Suprapubic skin (tissue), 3 donors: ENCODE results near the gene TBC1D1.

Experiments
- EP300 ChIP-seq: sonication (generic); formaldehyde crosslinking; IDR thresholded peaks from one replicate; pipeline ENCODE4 v1.6.1; 2017; ENCODE audit warnings: antibody characterized with exemption
- TF ChIP-seq, protein P1 (sequence below), 2 donors: fragments of 200-600 bp in 1 of 2; fragments of 450-650 bp in 1 of 2; sonication (generic) in 1 of 2; IDR thresholded peaks; one replicate each; pipeline ENCODE4 v1.5.1; 2016 to 2019; ENCODE audit warnings: antibody characterized with exemption in 2 of 2, mild to moderate bottlenecking in 1 of 2, moderate library complexity in 1 of 2

GRCh38 chr4:37891260-37892159, 626 bp downstream of the TBC1D1 start:
- TF ChIP-seq, protein P1, sequence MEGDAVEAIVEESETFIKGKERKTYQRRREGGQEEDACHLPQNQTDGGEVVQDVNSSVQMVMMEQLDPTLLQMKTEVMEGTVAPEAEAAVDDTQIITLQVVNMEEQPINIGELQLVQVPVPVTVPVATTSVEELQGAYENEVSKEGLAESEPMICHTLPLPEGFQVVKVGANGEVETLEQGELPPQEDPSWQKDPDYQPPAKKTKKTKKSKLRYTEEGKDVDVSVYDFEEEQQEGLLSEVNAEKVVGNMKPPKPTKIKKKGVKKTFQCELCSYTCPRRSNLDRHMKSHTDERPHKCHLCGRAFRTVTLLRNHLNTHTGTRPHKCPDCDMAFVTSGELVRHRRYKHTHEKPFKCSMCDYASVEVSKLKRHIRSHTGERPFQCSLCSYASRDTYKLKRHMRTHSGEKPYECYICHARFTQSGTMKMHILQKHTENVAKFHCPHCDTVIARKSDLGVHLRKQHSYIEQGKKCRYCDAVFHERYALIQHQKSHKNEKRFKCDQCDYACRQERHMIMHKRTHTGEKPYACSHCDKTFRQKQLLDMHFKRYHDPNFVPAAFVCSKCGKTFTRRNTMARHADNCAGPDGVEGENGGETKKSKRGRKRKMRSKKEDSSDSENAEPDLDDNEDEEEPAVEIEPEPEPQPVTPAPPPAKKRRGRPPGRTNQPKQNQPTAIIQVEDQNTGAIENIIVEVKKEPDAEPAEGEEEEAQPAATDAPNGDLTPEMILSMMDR (IDR thresholded peaks at IDR 0.05) = no peak
- no peak for TF ChIP-seq EP300
